CD8-positive, alpha-beta memory T cell (primary cell): Measurements from ENCODE around the gene IFIT5. TPM values are rescaled to one million over a fixed set of nuclear protein-coding genes. Genes with fewer than 3 reads are reported as not detected.

ENCODE experiments used
- CTCF ChIA-PET: fragments of 350-600 bp; sonication (Branson Sonifier 250); formaldehyde crosslinking; loops from one replicate; lab custom pipeline; 2021; ENCODE audit warnings: antibody characterized with exemption; lab: Charles Lee
- POLR2A ChIA-PET: fragments of 350-600 bp; sonication (Branson Sonifier 250); formaldehyde crosslinking; loops from one replicate; lab custom pipeline; 2021; ENCODE audit warnings: antibody characterized with exemption; lab: Charles Lee
- DNase-seq, 5 donors: peaks; one replicate each; pipeline versions ENCODE4 v3.0.0 to v3.0.0-alpha.2; 2020 to 2022; ENCODE audit warnings: mixed read lengths in 1 of 5
- H3K27ac ChIP-seq: one replicate; pipeline ENCODE4 v1.7.0; 2013; ENCODE audit warnings: low read depth, mild to moderate bottlenecking, low read length, moderate library complexity
- H3K27me3 ChIP-seq: 2 replicates; pipeline ENCODE4 v1.7.0; 2013; ENCODE audit warnings: low read length, mild to moderate bottlenecking; ENCODE audit not compliant: insufficient read depth, poor library complexity, severe bottlenecking
- H3K36me3 ChIP-seq: 2 replicates; pipeline ENCODE4 v1.7.0; 2013; ENCODE audit warnings: mild to moderate bottlenecking, low read length, moderate library complexity; ENCODE audit not compliant: insufficient read depth
- H3K4me1 ChIP-seq: 2 replicates; pipeline ENCODE4 v1.7.0; 2013; ENCODE audit warnings: mild to moderate bottlenecking, low read length, moderate library complexity; ENCODE audit not compliant: insufficient read depth
- H3K4me3 ChIP-seq: 2 replicates; pipeline ENCODE4 v1.7.0; 2013; ENCODE audit warnings: mild to moderate bottlenecking, low read length
- H3K9me3 ChIP-seq: 2 replicates; pipeline ENCODE4 v1.7.0; 2013; ENCODE audit warnings: mild to moderate bottlenecking, low read length
- H3K27ac Mint-ChIP-seq, 8 donors: one replicate each; pipeline ENCODE4 v1.8.0; 2020 to 2021; ENCODE audit warnings: mixed read lengths in 8 of 8, mild to moderate bottlenecking in 6 of 8, inconsistent platforms in 3 of 8, moderate library complexity in 3 of 8
- H3K27me3 Mint-ChIP-seq, 2 donors: one replicate each; pipeline ENCODE4 v1.8.0; 2020 to 2021; ENCODE audit warnings: mixed read lengths in 2 of 2, mild to moderate bottlenecking in 1 of 2, moderate library complexity in 1 of 2
- H3K36me3 Mint-ChIP-seq, 3 donors: one replicate each; pipeline ENCODE4 v1.8.0; 2020 to 2021; ENCODE audit warnings: mixed read lengths in 3 of 3, inconsistent platforms in 1 of 3, mild to moderate bottlenecking in 1 of 3
- H3K4me1 Mint-ChIP-seq, 3 donors: one replicate each; pipeline ENCODE4 v1.8.0; 2020 to 2021; ENCODE audit warnings: mixed read lengths in 3 of 3, inconsistent platforms in 1 of 3, mild to moderate bottlenecking in 1 of 3
- H3K4me3 Mint-ChIP-seq, 7 donors: one replicate each; pipeline ENCODE4 v1.8.0; 2020 to 2021; ENCODE audit warnings: mixed read lengths in 7 of 7, mild to moderate bottlenecking in 6 of 7, moderate library complexity in 4 of 7, inconsistent platforms in 2 of 7
- H3K9me3 Mint-ChIP-seq, 5 donors: one replicate each; pipeline ENCODE4 v1.8.0; 2020 to 2022; ENCODE audit warnings: mixed read lengths in 5 of 5, mild to moderate bottlenecking in 3 of 5, moderate library complexity in 2 of 5, inconsistent platforms in 1 of 5
- polyA plus RNA-seq: library from polyadenylated mRNA; unstranded; fragments of 300-500 nt; fragmentation: Illumina TruSeq; gene quantifications from one replicate; pipeline ENCODE4 v1.2.3, GENCODE V29; 2021
- total RNA-seq, 2 experiments: library from RNA; stranded (reverse); gene quantifications; one replicate each; pipeline ENCODE4 v1.2.3, GENCODE V29; 2021

Gene IFIT5
- total and polyA plus RNA-seq, 3 experiments from 2014 or later: 6.2 to 7.9 (median 6.5) TPM

- no peaks in the 10 kb centered on the region for H3K9me3 ChIP-seq
- POLR2A ChIA-PET: no interaction called here
- peaks cover 0 to 3% (median 0%) of the 10 kb centered on the region in 3 donors for H3K36me3 Mint-ChIP-seq
- no peaks in the 10 kb centered on the region for H3K36me3 ChIP-seq
- H3K27ac Mint-ChIP-seq: no peak overlapping the region
- peak overlapping the region; percentile 13 for H3K27ac ChIP-seq
- H3K27me3 ChIP-seq: no peaks in the 10 kb centered on the region
- CTCF ChIA-PET: no interaction called here
- H3K4me1 ChIP-seq: no peaks in the 10 kb centered on the region
- no peak for DNase-seq
- no peaks in the 10 kb centered on the region for H3K4me1 Mint-ChIP-seq
- no peaks in the 10 kb centered on the region for H3K9me3 Mint-ChIP-seq
- H3K27me3 Mint-ChIP-seq: peaks cover 5 to 22% of the 10 kb centered on the region in 2 donors
- no peak overlapping the region for H3K4me3 ChIP-seq
- H3K4me3 Mint-ChIP-seq: no peak overlapping the region
Observed at GRCh38 chr10:89374713-89375141, 39.6 kb upstream of the IFIT5 start.

GRCh38 chr10:89377705-89378637, 36.4 kb upstream of the IFIT5 start, which contains the start of gene IFIT1B:
Gene IFIT1B, plus strand, starts transcription at chr10:89378056. Its CDS starts 80 bp downstream, at chr10:89378136.
- Histone ChIP-seq H3K27ac (no peak within 1 kb of the TSS), H3K9me3 (no peaks in the 10 kb centered on the region), H3K27me3 (no peaks in the 10 kb centered on the region), H3K4me1 (no peaks in the 10 kb centered on the region), H3K4me3 (no peak within 1 kb of the TSS), H3K36me3 (no peaks in the 10 kb centered on the region)
- Mint-ChIP-seq H3K4me3 (no peak within 1 kb of the TSS), H3K9me3 (no peaks in the 10 kb centered on the region), H3K4me1 (no peaks in the 10 kb centered on the region), H3K36me3 (peaks cover 0 to 3% (median 2%) of the 10 kb centered on the region in 3 donors), H3K27me3 (peaks cover 2 to 4% of the 10 kb centered on the region in 2 donors), H3K27ac (no peak within 1 kb of the TSS)
- CTCF ChIA-PET: interaction anchor here (1.1 kb wide), 1 partner anchor 15 kb away, joined by 3 read pairs; no protein-coding TSS in a partner anchor
- POLR2A ChIA-PET: no interaction called here
- no peak for DNase-seq

GRCh38 chr10:89379103-89379502, 35.3 kb upstream of the IFIT5 start:
- Mint-ChIP-seq H3K36me3 (peaks cover 0 to 3% (median 2%) of the 10 kb centered on the region in 3 donors), H3K27ac (no peak overlapping the region), H3K4me1 (no peaks in the 10 kb centered on the region), H3K27me3 (peaks cover 2 to 3% of the 10 kb centered on the region in 2 donors), H3K9me3 (no peaks in the 10 kb centered on the region), H3K4me3 (no peak overlapping the region)
- no peaks in the 10 kb centered on the region for H3K27me3 ChIP-seq
- no peaks in the 10 kb centered on the region for H3K9me3 ChIP-seq
- no peaks in the 10 kb centered on the region for H3K36me3 ChIP-seq
- H3K4me1 ChIP-seq: no peaks in the 10 kb centered on the region
- no peak for DNase-seq
- no peak overlapping the region for H3K4me3 ChIP-seq
- ChIA-PET CTCF (interaction anchor here (1.1 kb wide), 1 partner anchor 16 kb away, joined by 3 read pairs; no protein-coding TSS in a partner anchor), POLR2A (no interaction called here)
- H3K27ac ChIP-seq: no peak overlapping the region

- Mint-ChIP-seq H3K4me1 (no peaks in the 10 kb centered on the region), H3K9me3 (no peaks in the 10 kb centered on the region), H3K4me3 (no peak overlapping the region), H3K27me3 (peaks cover 0 to 4% of the 10 kb centered on the region in 2 donors), H3K27ac (no peak overlapping the region), H3K36me3 (peaks cover 0 to 2% (median 0%) of the 10 kb centered on the region in 3 donors)
- H3K4me1 ChIP-seq: no peaks in the 10 kb centered on the region
- H3K4me3 ChIP-seq: no peak overlapping the region
- POLR2A ChIA-PET: no interaction called here
- no peak overlapping the region for H3K27ac ChIP-seq
- no peak for DNase-seq
- no peaks in the 10 kb centered on the region for H3K27me3 ChIP-seq
- CTCF ChIA-PET: no interaction called here
- H3K9me3 ChIP-seq: no peaks in the 10 kb centered on the region
- no peaks in the 10 kb centered on the region for H3K36me3 ChIP-seq
Observed at GRCh38 chr10:89382757-89383156, 31.6 kb upstream of the IFIT5 start.

GRCh38 chr10:89384474-89385340, 29.7 kb upstream of the IFIT5 start:
- Histone ChIP-seq H3K27me3 (no peaks in the 10 kb centered on the region), H3K36me3 (no peaks in the 10 kb centered on the region), H3K27ac (no peak overlapping the region), H3K4me1 (no peaks in the 10 kb centered on the region), H3K9me3 (no peaks in the 10 kb centered on the region), H3K4me3 (no peak overlapping the region)
- H3K4me1 Mint-ChIP-seq: no peaks in the 10 kb centered on the region
- H3K9me3 Mint-ChIP-seq: no peaks in the 10 kb centered on the region
- no peak overlapping the region for H3K4me3 Mint-ChIP-seq
- no peak overlapping the region for H3K27ac Mint-ChIP-seq
- no peak for DNase-seq
- POLR2A ChIA-PET: no interaction called here
- H3K27me3 Mint-ChIP-seq: peaks cover 0 to 1% of the 10 kb centered on the region in 2 donors
- CTCF ChIA-PET: interaction anchor here (0.8 kb wide), 1 partner anchor 78 kb away, joined by 3 read pairs; no protein-coding TSS in a partner anchor
- H3K36me3 Mint-ChIP-seq: peaks cover 0 to 2% (median 0%) of the 10 kb centered on the region in 3 donors

- Mint-ChIP-seq H3K4me3 (peak overlapping the region in 1 of 7 donors; percentile 28), H3K27me3 (peaks cover 0 to 1% of the 10 kb centered on the region in 2 donors), H3K27ac (no peak overlapping the region), H3K9me3 (no peaks in the 10 kb centered on the region), H3K4me1 (peaks cover 16 to 22% (median 22%) of the 10 kb centered on the region in 3 donors), H3K36me3 (peaks cover 0 to 3% (median 0%) of the 10 kb centered on the region in 3 donors)
- no peak overlapping the region for H3K27ac ChIP-seq
- no peaks in the 10 kb centered on the region for H3K9me3 ChIP-seq
- ChIA-PET CTCF (interaction anchor here (0.8 kb wide), 1 partner anchor 20 kb away, joined by 3 read pairs; no protein-coding TSS in a partner anchor), POLR2A (no interaction called here)
- H3K27me3 ChIP-seq: no peaks in the 10 kb centered on the region
- H3K36me3 ChIP-seq: no peaks in the 10 kb centered on the region
- peaks cover 11% of the 10 kb centered on the region for H3K4me1 ChIP-seq
- no peak overlapping the region for H3K4me3 ChIP-seq
- no peak for DNase-seq
Observed at GRCh38 chr10:89388806-89389205, 25.6 kb upstream of the IFIT5 start.

- H3K27me3 ChIP-seq: no peaks in the 10 kb centered on the region
- Mint-ChIP-seq H3K36me3 (peaks cover 0 to 3% (median 0%) of the 10 kb centered on the region in 3 donors), H3K9me3 (no peaks in the 10 kb centered on the region), H3K4me1 (peaks cover 16 to 26% (median 25%) of the 10 kb centered on the region in 3 donors), H3K4me3 (peak overlapping the region in 1 of 7 donors; percentile 48), H3K27ac (peak overlapping the region in 2 of 8 donors; percentile 21 to 33), H3K27me3 (peaks cover 0 to 1% of the 10 kb centered on the region in 2 donors)
- H3K9me3 ChIP-seq: no peaks in the 10 kb centered on the region
- CTCF ChIA-PET: no interaction called here
- POLR2A ChIA-PET: no interaction called here
- no peak overlapping the region for H3K27ac ChIP-seq
- no peak overlapping the region for H3K4me3 ChIP-seq
- H3K4me1 ChIP-seq: peaks cover 15% of the 10 kb centered on the region
- no peak for DNase-seq
- no peaks in the 10 kb centered on the region for H3K36me3 ChIP-seq
Observed at GRCh38 chr10:89389254-89389653, 25.1 kb upstream of the IFIT5 start.
